Fibroblast of gingiva (primary cell): ENCODE measurements around the gene FAM200B.

Source experiments
- DNase-seq: peaks from one replicate; pipeline ENCODE4 v3.0.0-alpha.2; 2011; ENCODE audit warnings: low read depth

FAM200B gene

DNA sequence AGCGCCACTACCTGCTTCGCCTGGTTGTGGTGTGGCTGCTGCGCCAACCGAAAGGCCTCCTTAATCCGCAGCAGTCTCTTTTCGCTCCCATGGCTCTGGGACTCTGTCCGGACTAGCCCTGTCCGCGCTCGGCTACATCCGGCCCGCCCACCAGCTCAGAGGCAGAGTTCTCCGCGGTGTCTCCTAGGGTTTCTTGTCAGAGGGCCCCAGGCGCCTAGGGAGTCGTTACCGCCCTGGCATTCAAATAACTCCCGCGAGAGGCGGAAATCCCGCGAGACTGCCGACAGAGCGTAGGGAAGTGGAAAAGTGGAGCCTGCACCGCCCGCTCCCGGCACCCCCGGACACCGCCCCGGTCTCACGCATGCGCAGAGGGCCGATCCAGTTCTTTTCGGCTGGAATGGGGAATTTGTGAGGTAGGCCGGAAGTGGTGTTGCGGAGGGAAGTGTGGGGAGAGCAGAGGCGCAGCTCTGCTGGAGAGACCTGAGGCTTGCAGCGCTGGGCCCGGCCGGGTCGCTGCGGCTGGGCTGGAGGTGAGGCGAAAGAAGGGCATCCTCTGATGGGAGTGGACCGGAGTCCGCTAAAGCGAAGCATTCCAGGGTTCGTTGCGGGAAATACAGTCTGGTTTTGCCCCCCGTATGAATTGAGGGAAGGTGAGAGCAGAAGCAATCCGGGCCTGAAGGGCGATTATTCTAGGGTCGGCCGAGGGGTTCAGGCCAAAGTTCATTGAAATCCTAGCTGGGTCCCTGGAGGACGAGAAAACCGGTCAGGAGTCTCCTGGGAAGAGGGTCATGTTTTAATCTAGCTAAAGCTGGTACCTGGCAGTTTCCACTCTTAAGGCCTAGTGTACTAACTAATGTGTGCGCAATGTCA is at the start of gene FAM200B:
Gene FAM200B (plus strand): TSS at position 456 of the 870 bp plus-strand sequence. CDS start 5,151 bp downstream, outside the sequence.
- peak; percentile 97 for DNase-seq

DNA sequence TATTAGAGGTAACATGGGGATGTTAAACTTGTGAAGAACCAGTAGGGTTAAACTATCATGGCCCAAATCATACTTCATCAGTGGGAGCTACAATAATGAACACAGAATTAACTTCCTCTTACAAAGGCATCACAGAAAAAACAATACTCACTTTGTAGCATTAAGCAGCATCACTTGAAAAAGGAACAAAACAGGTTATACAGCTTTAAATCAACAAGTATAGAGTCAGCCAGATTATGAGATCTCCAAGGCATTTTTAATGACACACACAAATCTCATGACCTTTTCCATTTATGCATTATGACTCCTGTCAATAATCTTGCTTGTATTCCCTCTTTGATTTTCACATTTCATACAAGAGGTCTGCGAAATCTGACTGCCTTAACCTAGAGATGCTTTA is 44.8 kb upstream of the FAM200B start:
- DNase-seq, result no peak

DNA sequence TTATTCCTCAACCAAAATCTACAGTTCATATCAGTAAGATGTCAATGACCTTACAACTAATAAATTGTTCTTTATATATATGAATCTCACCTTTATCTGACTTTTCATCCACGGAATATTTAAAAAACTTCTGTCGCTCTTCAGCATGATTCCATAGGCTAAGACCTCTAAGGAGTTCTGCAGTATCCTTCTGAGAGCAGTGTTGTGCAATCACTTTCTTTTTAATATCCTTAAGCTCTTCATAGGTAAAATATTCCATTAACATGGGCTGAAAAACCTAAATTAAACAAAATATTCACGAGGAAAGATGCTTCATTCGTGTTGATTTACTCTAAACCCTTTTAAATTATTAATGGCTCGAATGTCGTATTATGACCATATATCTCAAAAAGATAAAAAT is 43.2 kb upstream of the FAM200B start:
- DNase-seq, result no peak

DNA sequence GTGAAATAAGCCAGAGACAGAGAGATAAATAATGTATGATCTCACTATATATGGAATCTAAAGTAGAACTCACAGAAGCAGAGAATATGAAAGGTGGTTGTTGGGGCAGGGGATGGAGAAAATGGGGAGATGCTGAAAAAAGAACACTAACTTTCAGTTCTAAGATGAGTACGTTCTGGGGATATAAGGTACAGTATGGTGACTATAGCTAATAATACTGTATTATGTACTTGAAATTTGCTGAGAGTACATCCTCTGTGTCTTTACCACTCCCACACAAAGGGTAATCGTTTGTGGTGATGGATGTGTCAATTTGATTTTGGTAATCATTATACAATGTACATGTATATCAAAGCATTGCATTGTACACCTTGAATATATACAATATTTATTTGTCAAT is 33.0 kb upstream of the FAM200B start:
- no peak for DNase-seq

DNA sequence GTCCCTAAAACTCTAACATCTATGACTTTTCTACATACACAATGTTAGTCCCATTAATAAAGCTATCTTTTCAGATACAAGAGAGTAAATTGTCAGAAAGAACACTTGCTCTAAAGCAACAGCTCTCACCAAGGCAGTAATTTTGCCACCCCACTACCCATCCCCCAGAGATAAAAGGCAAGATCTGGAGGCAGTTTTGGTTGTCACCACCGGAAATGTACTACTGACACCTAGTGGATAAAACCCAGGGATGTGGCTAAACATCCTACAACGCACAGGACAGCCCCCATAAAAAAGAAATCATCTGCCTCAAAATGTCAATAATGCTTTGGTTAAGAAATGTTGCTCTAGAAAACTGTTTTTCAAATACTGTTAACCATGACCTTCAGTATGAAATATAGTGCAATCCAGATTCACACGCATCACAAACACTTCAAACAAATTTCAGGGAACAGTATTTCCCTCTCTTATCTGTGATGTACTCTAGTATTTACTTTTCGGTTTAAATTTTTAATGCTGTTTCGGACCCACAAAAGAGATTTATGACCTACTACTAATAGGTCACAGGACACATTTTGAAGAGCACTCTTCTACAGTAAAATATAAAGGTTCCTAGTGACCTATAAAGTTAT is 31.6 kb upstream of the FAM200B start:
- peak; percentile 39 for DNase-seq

DNA sequence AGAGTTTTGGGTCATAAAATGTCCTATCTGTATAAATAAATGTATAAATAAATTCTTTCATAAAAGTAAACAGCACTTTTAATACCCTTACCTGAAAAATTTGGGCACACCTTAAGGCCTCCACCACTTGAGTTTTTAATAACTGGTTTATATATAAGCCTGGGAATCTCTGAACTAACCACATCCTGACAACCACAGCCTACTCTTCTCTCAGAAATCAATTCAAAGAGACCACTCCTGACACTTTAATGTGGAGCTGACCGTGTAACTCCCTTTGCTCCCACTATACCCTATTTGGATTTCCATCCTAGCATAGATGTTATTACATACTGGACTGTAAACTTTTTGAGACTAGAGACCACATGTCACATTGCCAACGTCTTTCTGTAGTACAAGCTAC is 30.0 kb upstream of the FAM200B start:
- no peak for DNase-seq

DNA sequence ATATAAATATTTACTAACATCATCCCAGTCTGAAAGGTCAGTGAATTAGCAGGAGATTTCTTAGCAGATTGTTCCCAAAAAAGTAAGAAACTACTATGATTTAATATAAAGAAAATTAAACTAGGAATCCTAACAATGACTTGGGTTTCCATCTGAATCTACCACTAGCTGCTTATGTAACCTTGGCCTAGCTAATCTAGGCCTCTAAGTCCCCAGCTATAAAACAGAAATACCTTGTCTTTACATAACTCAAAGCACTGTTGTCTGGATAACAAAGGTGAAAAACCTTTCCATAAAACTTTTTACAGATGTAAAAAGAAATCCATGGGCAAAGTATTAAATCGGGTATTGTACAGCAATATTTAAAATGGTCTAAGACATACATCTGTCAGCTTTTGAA is 29.4 kb upstream of the FAM200B start:
- no peak for DNase-seq

DNA sequence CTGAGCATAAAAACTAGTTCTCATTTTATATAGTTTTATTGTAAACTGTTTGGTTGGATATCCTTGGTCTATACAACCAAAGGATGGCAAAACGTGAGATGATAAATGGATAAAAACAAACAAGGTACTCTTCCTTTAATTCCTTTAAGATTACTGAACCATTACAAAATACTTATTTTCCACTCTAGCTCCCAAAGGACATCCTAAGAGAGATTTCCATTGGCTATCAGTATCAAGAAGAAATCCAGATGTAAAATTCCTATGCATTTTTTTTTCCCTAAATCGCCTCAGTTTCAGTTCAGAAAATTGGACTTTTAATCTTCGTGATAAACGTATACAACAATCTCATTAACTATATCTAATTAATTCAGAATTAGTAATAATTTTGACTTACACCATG is 28.8 kb upstream of the FAM200B start:
- no peak for DNase-seq

DNA sequence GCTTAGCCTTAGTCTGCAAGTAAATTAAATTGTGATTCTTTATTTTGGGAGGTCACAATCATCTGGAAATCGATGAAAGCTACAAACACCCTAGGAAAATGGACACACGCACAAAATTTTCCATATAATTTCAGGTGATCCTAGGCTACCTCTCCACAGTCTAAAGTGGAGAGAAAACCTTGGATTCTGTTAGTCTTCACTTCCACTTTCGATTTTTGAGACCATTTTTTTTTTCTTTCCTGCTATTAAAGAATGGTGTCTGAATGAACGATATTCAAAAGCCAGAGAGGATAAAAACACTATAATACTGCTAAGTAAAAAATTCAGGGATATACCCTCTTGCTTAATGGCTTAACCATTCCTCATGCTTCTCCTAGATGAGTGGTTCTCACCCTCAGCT is 28.2 kb upstream of the FAM200B start:
- no peak for DNase-seq

DNA sequence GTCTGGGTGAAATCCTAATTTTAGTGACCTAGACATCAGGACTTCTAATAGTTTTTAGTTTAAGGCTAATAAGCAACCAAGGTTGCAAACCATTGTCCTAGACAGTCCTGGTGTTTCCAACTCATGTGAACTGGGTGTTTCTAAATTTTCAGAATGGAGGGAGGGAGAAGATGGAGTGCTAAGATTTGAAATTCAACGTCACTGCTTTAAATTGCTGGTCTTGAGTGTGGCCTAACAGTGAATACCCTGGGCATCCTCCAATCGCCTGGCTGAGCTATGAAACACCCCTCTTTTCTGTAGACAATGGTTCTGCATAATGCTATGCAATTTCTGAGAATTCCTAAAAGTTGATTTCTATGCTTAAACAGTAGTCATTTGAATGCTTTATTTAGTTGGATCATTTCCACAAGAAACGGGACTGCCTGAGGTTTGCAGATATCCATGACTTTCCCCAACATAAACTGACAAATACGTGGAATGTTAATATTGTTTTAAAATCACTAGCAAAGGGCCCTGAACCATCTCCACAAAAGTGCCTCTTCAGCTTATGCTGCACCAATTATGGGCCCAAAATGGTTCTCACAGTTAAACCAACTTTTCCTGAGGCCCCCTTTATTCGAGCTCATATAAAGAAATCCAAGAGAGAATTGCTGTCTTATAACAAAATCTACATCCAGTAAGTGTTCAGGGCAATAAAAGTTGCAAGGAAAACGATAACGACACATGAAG is 27.6 kb upstream of the FAM200B start:
- DNase-seq, result peak; percentile 54

DNA sequence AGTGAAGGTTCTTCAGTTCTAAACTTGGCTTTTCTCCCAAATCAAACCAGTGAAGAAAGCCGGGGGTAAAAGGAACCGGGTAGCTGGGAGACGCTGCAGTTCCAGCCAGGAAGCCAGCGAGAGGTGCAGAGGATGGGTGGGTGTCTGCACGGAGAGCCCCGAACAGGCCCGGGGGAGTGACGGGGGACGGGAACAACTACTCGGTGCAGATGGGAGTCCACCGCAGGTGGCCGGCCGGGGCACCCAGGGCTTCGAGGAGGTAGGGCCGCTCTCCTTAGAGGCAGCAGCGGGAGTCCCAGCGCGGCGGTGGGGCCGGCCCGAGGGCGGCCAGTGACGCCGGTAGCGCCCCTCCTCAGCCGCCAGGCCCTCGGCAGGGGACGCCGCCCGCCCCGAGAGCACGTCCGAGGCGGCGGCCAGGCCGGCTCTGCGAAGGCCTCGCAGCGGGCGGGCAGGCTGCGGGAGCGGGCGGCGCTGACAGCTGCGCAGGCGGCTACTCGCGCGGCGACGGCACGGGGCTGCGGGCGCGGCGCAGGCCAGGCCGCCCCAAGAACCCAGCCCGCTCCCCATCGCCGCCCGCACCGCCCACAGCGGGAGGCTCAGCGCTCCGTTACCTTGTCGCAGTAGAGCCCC is 26.9 kb upstream of the FAM200B start:
- DNase-seq, result peak; percentile 3

DNA sequence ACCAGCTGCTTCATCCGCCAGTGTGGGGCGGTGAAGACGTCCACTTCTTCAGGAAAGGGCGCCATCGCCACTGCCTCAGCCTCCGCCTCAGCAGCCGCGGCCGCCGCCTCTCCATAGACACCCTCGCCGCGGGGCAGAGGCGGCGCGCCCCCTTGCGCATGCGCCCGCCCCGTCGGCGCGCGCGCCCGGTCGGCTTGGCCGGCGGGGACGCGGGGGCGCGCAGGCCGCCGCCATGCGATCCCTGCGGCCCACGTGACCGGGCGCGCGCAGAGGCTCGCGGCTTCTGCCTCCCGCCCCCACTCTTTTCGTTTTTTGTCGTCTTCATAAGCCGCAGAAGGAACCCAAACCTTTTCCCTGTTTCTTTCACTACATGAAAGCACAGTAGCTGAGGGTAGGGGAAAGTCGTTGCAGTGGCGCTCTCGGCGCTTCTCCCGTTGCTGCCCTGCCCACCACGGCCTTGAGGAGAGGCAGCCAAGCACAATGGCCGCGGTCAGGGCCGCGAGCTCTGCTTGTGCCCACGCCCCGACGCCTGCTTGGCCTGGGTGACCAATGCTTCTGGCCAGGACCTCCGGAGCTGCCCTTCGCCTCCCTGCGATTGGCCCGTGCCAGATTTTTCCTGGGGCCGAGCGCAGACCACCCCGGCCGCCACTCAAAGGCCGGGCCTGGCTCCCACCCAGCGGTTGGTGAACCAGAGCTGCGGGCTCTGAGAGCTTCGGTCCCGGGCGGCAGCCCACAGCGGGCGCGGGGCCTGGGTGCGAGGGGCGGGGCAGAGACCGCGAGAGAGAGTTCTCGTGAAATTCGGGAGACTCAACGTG is 26.2 kb upstream of the FAM200B start, which contains the start of gene FBXL5:
Gene FBXL5 (minus strand): TSS at position 135 of the 815 bp plus-strand sequence. CDS start 70 bp downstream, at position 65.
- peak; percentile 90 for DNase-seq

DNA sequence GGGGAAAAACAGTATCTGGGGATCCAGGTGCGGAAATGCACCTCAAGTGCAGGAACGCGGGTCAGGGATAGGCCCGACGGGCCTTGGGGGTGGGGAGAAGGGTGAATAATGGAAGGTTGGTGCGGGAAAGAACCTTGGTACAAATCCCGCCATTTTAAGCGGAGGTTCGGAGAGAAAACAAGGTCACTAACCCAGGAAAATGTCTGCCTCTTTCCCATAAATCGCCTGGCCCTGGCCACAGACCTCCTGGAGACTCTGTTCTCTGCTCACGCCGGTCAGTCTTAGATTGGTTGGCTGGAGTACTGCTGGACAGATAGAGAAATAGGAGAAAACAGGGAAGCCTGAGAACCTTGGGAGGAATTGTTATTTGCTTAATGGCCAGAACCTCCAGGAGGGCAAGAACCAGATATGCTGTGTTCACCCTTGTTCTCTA is 25.6 kb upstream of the FAM200B start:
- peak; percentile 10 for DNase-seq

DNA sequence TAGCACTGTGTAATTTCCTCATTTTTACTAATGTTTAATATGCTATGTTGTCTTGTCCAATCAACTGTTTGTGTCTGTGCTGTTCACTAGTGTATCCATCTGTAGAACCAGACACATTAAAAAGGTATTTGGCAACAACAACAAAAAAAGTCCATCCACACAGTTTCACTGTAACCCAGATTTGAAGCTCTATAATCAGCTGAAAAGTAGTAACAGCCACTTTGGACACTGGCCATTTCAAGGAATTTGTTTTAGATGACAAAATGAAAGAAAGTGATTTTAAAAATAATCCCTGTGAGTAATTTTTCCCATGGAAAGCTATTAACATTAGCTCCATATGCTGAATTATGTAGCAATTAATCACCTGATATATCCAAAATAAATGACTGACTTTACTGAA is 24.3 kb upstream of the FAM200B start:
- DNase-seq, result peak; percentile 33

DNA sequence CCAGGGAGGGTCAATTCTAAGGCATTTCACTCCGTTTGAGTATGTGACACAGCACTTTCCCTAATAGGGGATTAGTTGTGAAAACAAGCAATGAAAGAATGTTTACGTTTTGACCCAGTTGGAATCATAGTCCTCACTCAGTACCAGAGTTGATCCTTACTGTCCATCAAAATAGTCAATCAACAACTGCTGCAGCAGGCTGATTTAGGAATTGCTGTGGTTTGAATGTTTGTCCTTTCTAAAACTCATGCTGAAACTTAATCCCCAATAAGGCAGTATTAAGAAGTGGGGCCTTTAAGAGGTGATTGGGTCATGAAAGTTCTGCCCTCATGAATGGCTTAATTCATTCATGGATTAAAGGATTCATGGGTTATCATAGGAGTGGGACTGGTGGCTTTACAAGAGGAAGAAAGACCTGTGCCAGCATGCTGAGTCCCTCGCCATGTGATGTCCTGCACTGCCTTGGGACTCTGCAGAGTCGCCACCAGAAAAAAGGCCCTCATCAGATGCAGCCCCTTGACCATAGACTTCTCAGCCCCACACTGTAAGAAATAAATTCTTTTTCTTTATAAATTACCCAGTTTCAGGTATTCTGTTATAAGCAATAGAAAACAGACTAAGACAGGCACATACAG is 23.4 kb upstream of the FAM200B start:
- no peak for DNase-seq

DNA sequence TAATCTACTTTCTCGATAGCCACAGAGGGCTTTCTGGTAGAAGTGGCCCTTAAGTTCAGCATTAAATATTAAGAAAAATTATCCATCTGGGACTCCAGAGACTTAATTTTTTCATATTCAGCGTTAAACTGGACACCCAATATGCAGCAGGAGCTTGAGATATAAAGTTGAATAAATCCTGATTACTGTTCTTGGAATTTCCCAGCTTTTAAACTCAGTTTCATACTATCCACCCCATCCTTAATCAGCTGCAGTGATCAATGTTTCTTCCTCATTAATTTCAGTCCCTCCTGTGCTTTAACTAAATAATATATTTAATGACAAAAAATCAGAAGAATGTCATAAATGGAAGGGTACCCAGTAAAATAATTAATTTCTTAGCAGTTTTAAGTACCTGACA is 22.8 kb upstream of the FAM200B start:
- no peak for DNase-seq

DNA sequence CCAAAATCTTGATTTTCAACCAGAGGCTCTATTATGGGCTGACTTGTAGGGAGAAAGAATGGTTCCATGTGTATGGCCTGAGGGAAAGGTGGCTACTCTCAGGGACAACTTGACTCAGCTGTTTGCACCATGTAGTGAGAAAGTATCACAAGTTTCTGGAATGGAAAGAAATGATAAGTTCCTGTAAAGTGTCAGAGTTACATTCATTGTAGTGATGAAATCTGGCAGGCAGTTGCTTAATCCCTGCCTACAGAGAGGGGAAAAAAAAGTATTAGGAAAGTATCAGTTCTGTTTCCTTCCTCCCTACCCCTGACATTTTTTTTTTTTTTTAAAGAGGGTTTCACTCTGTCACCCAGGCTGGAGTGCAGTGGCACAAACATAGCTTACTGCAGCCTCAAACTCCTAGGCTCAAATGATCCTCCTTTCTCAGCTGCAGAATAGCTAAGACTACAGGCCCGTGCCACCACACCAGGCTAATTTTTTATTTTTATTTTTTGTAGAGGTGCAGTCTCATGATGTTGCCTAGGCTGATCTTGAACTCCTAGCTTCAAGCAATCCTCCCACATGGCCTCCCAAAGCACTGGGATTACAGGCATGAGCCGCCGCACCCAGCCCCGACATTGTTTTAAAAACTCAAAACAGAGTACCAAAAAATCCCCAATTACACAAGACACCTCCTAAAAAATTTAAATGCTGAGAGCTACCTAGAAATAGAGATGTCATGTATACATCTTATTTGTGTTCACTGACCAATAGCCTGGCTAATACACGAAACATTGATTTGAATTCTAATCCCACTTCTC is 21.7 kb upstream of the FAM200B start:
- DNase-seq, result peak; percentile 85

DNA sequence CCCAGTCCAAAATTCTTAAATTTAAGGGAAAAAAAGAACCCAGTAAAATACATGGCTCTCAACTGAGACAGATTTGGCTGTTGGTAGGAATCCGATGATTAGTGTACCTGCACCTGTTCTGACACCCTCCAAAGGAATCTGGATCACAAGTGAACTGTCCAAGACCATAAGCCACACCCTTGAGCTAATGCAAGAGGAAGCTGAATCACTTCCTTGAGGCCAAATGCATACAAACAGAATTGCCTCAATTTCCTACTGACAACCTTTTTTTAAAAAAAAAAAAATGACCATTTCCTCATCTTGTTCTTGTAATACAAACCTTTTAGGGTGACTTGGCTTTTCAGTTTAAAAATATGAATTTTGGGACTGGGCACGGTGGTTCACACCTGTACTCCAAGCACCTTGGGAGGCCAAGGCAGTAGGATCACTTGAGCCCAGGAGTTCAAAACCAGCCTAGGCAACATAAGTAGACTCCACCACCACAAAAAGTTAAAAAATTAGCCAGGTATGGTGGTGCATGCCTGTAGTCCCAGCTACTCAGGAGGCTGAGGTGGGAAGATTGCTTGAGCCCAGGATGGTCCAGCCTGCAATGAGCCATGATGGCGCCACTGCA is 15.8 kb upstream of the FAM200B start:
- no peak for DNase-seq

DNA sequence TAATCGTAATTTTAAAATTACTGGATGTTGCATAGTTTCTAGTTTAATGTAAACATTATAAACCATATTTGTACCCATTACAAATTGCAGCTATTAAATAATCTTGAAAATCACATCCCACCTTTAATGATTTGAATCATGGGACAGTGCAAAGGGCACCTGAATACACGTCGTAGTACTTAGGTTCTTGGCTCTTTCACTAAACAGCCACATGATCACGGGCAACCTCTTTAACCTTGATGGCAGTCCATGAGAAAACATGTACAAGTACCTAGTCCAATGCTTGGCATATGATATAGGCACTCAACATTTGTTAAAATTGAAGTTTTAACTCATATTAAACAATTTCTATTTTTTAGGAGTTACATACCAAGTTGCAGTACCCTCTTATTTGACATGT is 14.6 kb upstream of the FAM200B start:
- DNase-seq, result no peak
